ENCODE measurements around the gene FOXP1. TPM values are rescaled to one million over a fixed set of nuclear protein-coding genes. Genes with fewer than 3 reads are reported as not detected.
A peak's percentile ranks its signal among the peaks of the same experiment; 100 is the strongest.

The FOXP1 gene
- total RNA-seq, 2 experiments from 2014 or later, result 493 to 508 TPM

DNA sequence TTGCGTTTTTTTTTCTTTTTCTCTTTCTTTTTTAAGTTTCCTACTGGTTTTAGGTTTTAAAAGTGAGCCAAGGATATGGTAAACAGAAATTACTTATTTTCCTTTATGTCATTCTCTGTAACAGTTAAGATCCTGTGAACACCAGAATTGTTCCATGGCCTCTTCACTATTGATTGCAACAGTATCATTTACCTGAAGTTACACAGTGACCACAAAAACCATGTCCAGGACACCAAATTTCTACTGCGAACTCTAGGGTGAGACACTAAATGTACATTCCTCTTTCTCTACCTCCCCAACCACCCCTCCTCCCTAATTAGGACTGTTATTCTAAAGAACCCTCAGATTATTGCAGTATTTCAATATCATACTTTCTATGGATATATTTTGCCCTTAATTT is 280.9 kb downstream of the FOXP1 start:
- peaks cover 90% of the 10 kb centered on the region for H3K4me1 Mint-ChIP-seq (ENCODE audit: low read depth)
- no peaks in the 10 kb centered on the region for H3K9me3 Mint-ChIP-seq
- no peaks in the 10 kb centered on the region for H3K27me3 Mint-ChIP-seq
- Histone ChIP-seq H3K27ac (ENCODE audit: low read depth in 1 of 2, low read length in 2 of 2) (peak overlapping the region; percentile 16 to 69), H3K27me3 (ENCODE audit: control insufficient read depth in 1 of 2, insufficient read depth in 2 of 2, low read length in 2 of 2) (no peaks in the 10 kb centered on the region), H3K9me3 (ENCODE audit: control insufficient read depth in 1 of 2, insufficient read depth in 1 of 2, low read length in 2 of 2) (no peaks in the 10 kb centered on the region), H3K36me3 (ENCODE audit: insufficient read depth, low read length) (no peaks in the 10 kb centered on the region), H3K4me1 (ENCODE audit: insufficient read depth, low read length) (peaks cover 15% of the 10 kb centered on the region), H3K4me3 (ENCODE audit: low read length) (peak overlapping the region; percentile 60)
- CTCF ChIA-PET, result no interaction called here
- peak overlapping the region; percentile 87 for H3K4me3 Mint-ChIP-seq
- TF ChIP-seq, protein P1, sequence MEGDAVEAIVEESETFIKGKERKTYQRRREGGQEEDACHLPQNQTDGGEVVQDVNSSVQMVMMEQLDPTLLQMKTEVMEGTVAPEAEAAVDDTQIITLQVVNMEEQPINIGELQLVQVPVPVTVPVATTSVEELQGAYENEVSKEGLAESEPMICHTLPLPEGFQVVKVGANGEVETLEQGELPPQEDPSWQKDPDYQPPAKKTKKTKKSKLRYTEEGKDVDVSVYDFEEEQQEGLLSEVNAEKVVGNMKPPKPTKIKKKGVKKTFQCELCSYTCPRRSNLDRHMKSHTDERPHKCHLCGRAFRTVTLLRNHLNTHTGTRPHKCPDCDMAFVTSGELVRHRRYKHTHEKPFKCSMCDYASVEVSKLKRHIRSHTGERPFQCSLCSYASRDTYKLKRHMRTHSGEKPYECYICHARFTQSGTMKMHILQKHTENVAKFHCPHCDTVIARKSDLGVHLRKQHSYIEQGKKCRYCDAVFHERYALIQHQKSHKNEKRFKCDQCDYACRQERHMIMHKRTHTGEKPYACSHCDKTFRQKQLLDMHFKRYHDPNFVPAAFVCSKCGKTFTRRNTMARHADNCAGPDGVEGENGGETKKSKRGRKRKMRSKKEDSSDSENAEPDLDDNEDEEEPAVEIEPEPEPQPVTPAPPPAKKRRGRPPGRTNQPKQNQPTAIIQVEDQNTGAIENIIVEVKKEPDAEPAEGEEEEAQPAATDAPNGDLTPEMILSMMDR (IDR thresholded peaks at IDR 0.05), result no peak
- DNase-seq (no peak), ATAC-seq (ENCODE audit: poor library complexity) (no peak)
- peak overlapping the region; percentile 93 for H3K27ac Mint-ChIP-seq
- POLR2A ChIA-PET, result interaction anchor here (0.6 kb wide), 1 partner anchor 156 kb away, joined by 3 read pairs; no protein-coding TSS in a partner anchor
- peaks cover 50% of the 10 kb centered on the region for H3K36me3 Mint-ChIP-seq (ENCODE audit: low read depth)
- intact Hi-C loops (cut with DNase I, micrococcal nuclease), result loop anchor here (5.0 kb wide), 3 partner anchors 175 to 295 kb away; no protein-coding TSS in a partner anchor

DNA sequence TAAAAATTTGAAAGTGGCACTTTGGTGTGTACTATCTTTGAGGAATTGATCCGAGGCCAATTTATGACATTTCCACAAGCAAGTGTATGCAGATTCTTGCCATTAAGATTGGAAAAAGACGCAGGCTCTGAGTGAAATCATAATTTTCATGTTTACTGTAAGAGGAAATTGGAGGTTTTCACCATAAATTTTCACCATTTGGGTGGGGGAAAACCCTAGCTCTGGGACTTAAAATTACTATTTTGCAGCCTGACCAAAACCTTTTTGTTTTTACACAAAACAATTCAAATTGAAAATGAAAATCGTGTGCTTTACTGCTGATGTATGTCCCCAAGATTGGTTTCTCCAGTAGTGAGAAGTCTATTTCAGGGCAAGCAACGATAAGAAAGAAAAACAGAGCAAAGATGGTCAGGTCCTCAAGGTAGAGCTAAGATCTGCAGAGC is 282.6 kb downstream of the FOXP1 start:
- H3K4me3 ChIP-seq (ENCODE audit: low read length), result peak overlapping the region; percentile 60
- H3K9me3 ChIP-seq (ENCODE audit: control insufficient read depth in 1 of 2, insufficient read depth in 1 of 2, low read length in 2 of 2), result no peaks in the 10 kb centered on the region
- DNase-seq (no peak), ATAC-seq (ENCODE audit: poor library complexity) (no peak)
- peaks cover 65% of the 10 kb centered on the region for H3K36me3 Mint-ChIP-seq (ENCODE audit: low read depth)
- no peaks in the 10 kb centered on the region for H3K9me3 Mint-ChIP-seq
- H3K27me3 Mint-ChIP-seq, result no peaks in the 10 kb centered on the region
- H3K27ac Mint-ChIP-seq, result peak overlapping the region; percentile 93
- no peaks in the 10 kb centered on the region for H3K27me3 ChIP-seq (ENCODE audit: control insufficient read depth in 1 of 2, insufficient read depth in 2 of 2, low read length in 2 of 2)
- H3K4me1 Mint-ChIP-seq (ENCODE audit: low read depth), result peaks cover 91% of the 10 kb centered on the region
- ChIA-PET CTCF (no interaction called here), POLR2A (interaction anchor here (1.2 to 1.8 kb wide), 4 partner anchors 10 to 154 kb away, joined by 3 to 5 read pairs (median 4); no protein-coding TSS in a partner anchor)
- H3K4me1 ChIP-seq (ENCODE audit: insufficient read depth, low read length), result peaks cover 10% of the 10 kb centered on the region
- no peaks in the 10 kb centered on the region for H3K36me3 ChIP-seq (ENCODE audit: insufficient read depth, low read length)
- intact Hi-C loops (cut with DNase I, micrococcal nuclease), result loop anchor here (5.0 kb wide), 3 partner anchors 174 to 294 kb away; no protein-coding TSS in a partner anchor
- H3K27ac ChIP-seq (ENCODE audit: low read depth in 1 of 2, low read length in 2 of 2), result peak overlapping the region; percentile 12 to 69
- H3K4me3 Mint-ChIP-seq, result peak overlapping the region; percentile 87
- TF ChIP-seq, protein P1 (IDR thresholded peaks at IDR 0.05), result no peak

DNA sequence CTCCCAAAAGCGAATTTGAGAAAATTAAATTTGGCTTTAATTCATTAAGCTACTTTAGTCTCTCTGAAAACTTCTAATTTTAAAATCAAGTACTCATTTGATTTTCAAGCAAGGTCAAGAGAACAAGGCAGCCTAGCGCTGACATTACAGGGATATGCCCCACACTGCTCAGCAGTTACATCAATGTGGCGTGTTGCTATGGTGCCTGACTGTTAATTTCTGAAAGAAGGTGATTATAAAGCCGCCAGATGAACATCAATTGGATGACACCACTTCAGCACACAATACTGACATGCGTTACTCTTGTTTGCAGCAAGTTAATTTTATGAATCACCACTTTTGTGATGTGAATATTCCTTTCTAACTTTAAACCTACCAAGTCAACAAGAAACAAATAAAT is 284.4 kb downstream of the FOXP1 start:
- no peaks in the 10 kb centered on the region for H3K9me3 ChIP-seq (ENCODE audit: control insufficient read depth in 1 of 2, insufficient read depth in 1 of 2, low read length in 2 of 2)
- ChIA-PET CTCF (interaction anchor here (0.9 kb wide), 1 partner anchor 270 kb away, joined by 3 read pairs; no protein-coding TSS in a partner anchor), POLR2A (interaction anchor here (1.2 kb wide), 1 partner anchor 72 kb away, joined by 3 read pairs; no protein-coding TSS in a partner anchor)
- H3K27me3 ChIP-seq (ENCODE audit: control insufficient read depth in 1 of 2, insufficient read depth in 2 of 2, low read length in 2 of 2), result no peaks in the 10 kb centered on the region
- intact Hi-C loops (cut with DNase I, micrococcal nuclease), result no loop called here
- DNase-seq (peak in 6 of 14 experiments; percentile 17 to 65 (median 34)), ATAC-seq (ENCODE audit: poor library complexity) (peak; percentile 81)
- Mint-ChIP-seq H3K36me3 (ENCODE audit: low read depth) (peaks cover 68% of the 10 kb centered on the region), H3K27ac (peak overlapping the region; percentile 93), H3K27me3 (no peaks in the 10 kb centered on the region), H3K9me3 (no peaks in the 10 kb centered on the region), H3K4me1 (ENCODE audit: low read depth) (peaks cover 91% of the 10 kb centered on the region), H3K4me3 (peak overlapping the region; percentile 87)
- H3K27ac ChIP-seq (ENCODE audit: low read depth in 1 of 2, low read length in 2 of 2), result no peak overlapping the region
- H3K36me3 ChIP-seq (ENCODE audit: insufficient read depth, low read length), result peaks cover 11% of the 10 kb centered on the region
- TF ChIP-seq, protein P1 (IDR thresholded peaks at IDR 0.05), result no peak
- H3K4me3 ChIP-seq (ENCODE audit: low read length), result no peak overlapping the region
- H3K4me1 ChIP-seq (ENCODE audit: insufficient read depth, low read length), result no peaks in the 10 kb centered on the region
